Fibroblast of lung (primary cell): ENCODE results near the gene SPRYD3. TPM values are rescaled to one million over a fixed set of nuclear protein-coding genes. Genes with fewer than 3 reads are reported as not detected.
"Not testable (repeated sequence)": the region's sequence is repeated elsewhere in the genome, so short reads cannot be mapped to it uniquely, and the experiment has no call there.

Experiments used
- DNase-seq, 2 donors: peaks; one replicate each; pipeline versions ENCODE4 v3.0.0 to v3.0.0-alpha.2; 2010; ENCODE audit warnings: low read depth in 2 of 2
- H2AFZ ChIP-seq: 2 replicates; pipeline ENCODE4 v1.5.1; 2012; ENCODE audit warnings: low read length, control low read depth, inconsistent platforms
- H3K27ac ChIP-seq: 2 replicates; pipeline ENCODE4 v1.5.1; 2011; ENCODE audit warnings: low read length, control low read depth; ENCODE audit not compliant: insufficient read depth
- H3K27me3 ChIP-seq: 2 replicates; pipeline ENCODE4 v1.5.1; 2011; ENCODE audit warnings: mild to moderate bottlenecking, low read length; ENCODE audit not compliant: control insufficient read depth, insufficient read depth
- H3K36me3 ChIP-seq: 2 replicates; pipeline ENCODE4 v1.5.1; 2011; ENCODE audit warnings: low read length; ENCODE audit not compliant: control insufficient read depth, insufficient read depth
- H3K4me1 ChIP-seq: 2 replicates; pipeline ENCODE4 v1.5.1; 2011; ENCODE audit warnings: low read length; ENCODE audit not compliant: control insufficient read depth, insufficient read depth; ENCODE audit errors: extremely low read depth
- H3K4me2 ChIP-seq: 2 replicates; pipeline ENCODE4 v1.5.1; 2011; ENCODE audit warnings: low read length, control low read depth; ENCODE audit not compliant: insufficient read depth; ENCODE audit errors: extremely low read depth
- H3K4me3 ChIP-seq, 4 experiments: fragments of 200-600 bp in 1 of 4; sonication (generic) in 1 of 4; replicated peaks in 1 of 4; 2 replicates each; pipeline ENCODE4 v1.5.1; 2011 to 2016; ENCODE audit warnings: low read length in 4 of 4, low read depth in 3 of 4, mild to moderate bottlenecking in 3 of 4, control low read depth in 2 of 4, inconsistent platforms in 1 of 4, mixed read lengths in 1 of 4; ENCODE audit not compliant: insufficient read depth in 1 of 4; ENCODE audit errors: control extremely low read depth in 1 of 4
- H3K79me2 ChIP-seq: 2 replicates; pipeline ENCODE4 v1.5.1; 2012; ENCODE audit warnings: mild to moderate bottlenecking, low read length, inconsistent platforms; ENCODE audit not compliant: control insufficient read depth, insufficient read depth
- H3K9ac ChIP-seq: 2 replicates; pipeline ENCODE4 v1.5.1; 2011; ENCODE audit warnings: mild to moderate bottlenecking, low read length, control low read depth; ENCODE audit not compliant: insufficient read depth
- H3K9me3 ChIP-seq: 2 replicates; pipeline ENCODE4 v1.5.1; 2012; ENCODE audit warnings: low read depth, low read length; ENCODE audit not compliant: control insufficient read depth, insufficient read depth
- H4K20me1 ChIP-seq: 2 replicates; pipeline ENCODE4 v1.5.1; 2011; ENCODE audit warnings: low read length; ENCODE audit not compliant: control insufficient read depth, insufficient read depth; ENCODE audit errors: extremely low read depth
- CTCF ChIP-seq, 2 donors: IDR thresholded peaks in 1 of 2; conservative IDR thresholded peaks in 1 of 2; 1 replicate in 1 of 2; 2 replicates in 1 of 2; pipeline ENCODE4 v1.5.1; 2011 to 2012; ENCODE audit warnings: low read length in 2 of 2, control low read depth in 1 of 2, inconsistent platforms in 1 of 2, low read depth in 1 of 2, mild to moderate bottlenecking in 1 of 2
- EZH2 ChIP-seq: IDR thresholded peaks from 2 replicates; pipeline ENCODE4 v1.5.1; 2012; ENCODE audit warnings: low read length, control low read depth, mild to moderate bottlenecking; ENCODE audit errors: missing control alignments
- polyA plus RNA-seq, 2 donors: library from polyadenylated mRNA; depleted of rRNA in 1 of 2; stranded (reverse) in 1 of 2; unstranded in 1 of 2; fragments of >200 nt; gene quantifications; 2 replicates each; pipeline ENCODE4 v1.2.1, GENCODE V29; 2011 to 2012; ENCODE audit warnings: missing spikeins in 1 of 2
- total RNA-seq: library from RNA; depleted of rRNA; stranded (reverse); fragments of >200 nt; gene quantifications from 2 replicates; pipeline ENCODE4 v1.2.1, GENCODE V29; 2014

SPRYD3 gene
- total and polyA plus RNA-seq, 2 donors (not counting 1 experiment from before 2014, with no cell fraction given): 18.2 to 23.3 TPM

GRCh38 chr12:53039851-53040250 lies 39.3 kb downstream of the SPRYD3 start:
- no peak overlapping the region for H3K4me3 ChIP-seq
- no peaks in the 10 kb centered on the region for H3K9me3 ChIP-seq
- no peak overlapping the region for H3K9ac ChIP-seq
- TF ChIP-seq CTCF (conservative IDR thresholded peaks at IDR 0.05 in 1 of 2, IDR thresholded peaks at IDR 0.05 in 1 of 2; ENCODE audit: low read depth in 1 of 2, low read length in 2 of 2) (no peak), EZH2 (no peak)
- H3K27ac ChIP-seq: no peak overlapping the region
- peaks cover 23% of the 10 kb centered on the region for H3K36me3 ChIP-seq
- H3K4me1 ChIP-seq: peaks cover 4% of the 10 kb centered on the region
- no peak overlapping the region for H3K4me2 ChIP-seq
- H4K20me1 ChIP-seq: no peaks in the 10 kb centered on the region
- H2AFZ ChIP-seq: no peak overlapping the region
- no peaks in the 10 kb centered on the region for H3K27me3 ChIP-seq
- no peaks in the 10 kb centered on the region for H3K79me2 ChIP-seq
- no peak for DNase-seq

- no peak for TF ChIP-seq EZH2
- no peak for TF ChIP-seq CTCF (conservative IDR thresholded peaks at IDR 0.05 in 1 of 2, IDR thresholded peaks at IDR 0.05 in 1 of 2; ENCODE audit: low read depth in 1 of 2, low read length in 2 of 2)
- H3K9ac ChIP-seq: no peak overlapping the region
- H2AFZ ChIP-seq: no peak overlapping the region
- H3K4me3 ChIP-seq: no peak overlapping the region
- H3K9me3 ChIP-seq: no peaks in the 10 kb centered on the region
- H3K4me2 ChIP-seq: no peak overlapping the region
- no peaks in the 10 kb centered on the region for H3K27me3 ChIP-seq
- no peak overlapping the region for H3K27ac ChIP-seq
- DNase-seq: no peak
- H3K79me2 ChIP-seq: no peaks in the 10 kb centered on the region
- H3K36me3 ChIP-seq: peaks cover 30% of the 10 kb centered on the region
- peaks cover 3% of the 10 kb centered on the region for H3K4me1 ChIP-seq
- H4K20me1 ChIP-seq: no peaks in the 10 kb centered on the region
These were observed 42.4 kb downstream of the SPRYD3 start for GRCh38 chr12:53036802-53037201.

- Histone ChIP-seq H3K4me1 (peaks cover 3% of the 10 kb centered on the region), H4K20me1 (no peaks in the 10 kb centered on the region), H3K4me2 (no peak overlapping the region), H3K9me3 (no peaks in the 10 kb centered on the region), H3K79me2 (no peaks in the 10 kb centered on the region), H2AFZ (no peak overlapping the region), H3K4me3 (no peak overlapping the region), H3K27ac (no peak overlapping the region), H3K27me3 (no peaks in the 10 kb centered on the region), H3K9ac (no peak overlapping the region), H3K36me3 (peaks cover 30% of the 10 kb centered on the region)
- no peak for DNase-seq
- TF ChIP-seq EZH2: no peak
- no peak for TF ChIP-seq CTCF (conservative IDR thresholded peaks at IDR 0.05 in 1 of 2, IDR thresholded peaks at IDR 0.05 in 1 of 2; ENCODE audit: low read depth in 1 of 2, low read length in 2 of 2)
These were observed 44.7 kb downstream of the SPRYD3 start for GRCh38 chr12:53034459-53034858.

- not testable (repeated sequence) for H3K27ac ChIP-seq, DNase-seq, H3K4me3 ChIP-seq, H3K9ac ChIP-seq, H3K79me2 ChIP-seq, H4K20me1 ChIP-seq, H2AFZ ChIP-seq, H3K4me1 ChIP-seq, H3K27me3 ChIP-seq, H3K4me2 ChIP-seq, H3K9me3 ChIP-seq
- H3K36me3 ChIP-seq: peaks cover 24% of the 10 kb centered on the region
These were observed 45.4 kb downstream of the SPRYD3 start for GRCh38 chr12:53033832-53034231.
